Keratinocyte (primary cell): ENCODE results near the gene RABGEF1. TPM values are rescaled to one million over a fixed set of nuclear protein-coding genes. Genes with fewer than 3 reads are reported as not detected.
"Not testable (repeated sequence)": the region's sequence is repeated elsewhere in the genome, so short reads cannot be mapped to it uniquely, and the experiment has no call there.

Source experiments
- DNase-seq: peaks from one replicate; pipeline ENCODE4 v3.0.0-alpha.2; 2011; ENCODE audit warnings: low read depth, missing footprints, low spot score
- FAIRE-seq: peaks from 2 replicates; lab custom pipeline; 2011; peaks lifted over from hg19 to GRCh38; lab: Jason Lieb, UNC
- H2AFZ ChIP-seq: 2 replicates; pipeline ENCODE4 v1.6.0; 2012; ENCODE audit warnings: low read length, control low read depth, inconsistent platforms; ENCODE audit not compliant: control insufficient read depth
- H3K27ac ChIP-seq: 2 replicates; pipeline ENCODE4 v1.5.1; 2011; ENCODE audit warnings: low read length; ENCODE audit not compliant: control insufficient read depth, insufficient read depth
- H3K27me3 ChIP-seq: 3 replicates; pipeline ENCODE4 v1.6.0; 2011; ENCODE audit warnings: low read length; ENCODE audit not compliant: control insufficient read depth, insufficient read depth; ENCODE audit errors: extremely low read depth
- H3K36me3 ChIP-seq, 2 experiments: 2 replicates in 1 of 2; 3 replicates in 1 of 2; pipeline ENCODE4 v1.5.1; 2011; ENCODE audit warnings: low read length in 2 of 2, mild to moderate bottlenecking in 1 of 2; ENCODE audit not compliant: control insufficient read depth in 2 of 2, insufficient read depth in 2 of 2; ENCODE audit errors: extremely low read depth in 1 of 2
- H3K4me1 ChIP-seq: 3 replicates; pipeline ENCODE4 v1.5.1; 2011; ENCODE audit warnings: low read length; ENCODE audit not compliant: control insufficient read depth, insufficient read depth; ENCODE audit errors: extremely low read depth
- H3K4me2 ChIP-seq: 3 replicates; pipeline ENCODE4 v1.6.0; 2011; ENCODE audit warnings: low read depth, low read length; ENCODE audit not compliant: control insufficient read depth, insufficient read depth; ENCODE audit errors: extremely low read depth
- H3K4me3 ChIP-seq, 3 experiments: fragments of 200-600 bp in 1 of 3; sonication (generic) in 1 of 3; 2 replicates in 2 of 3; 3 replicates in 1 of 3; pipeline ENCODE4 v1.5.1; 2011 to 2016; ENCODE audit warnings: low read length in 3 of 3, mild to moderate bottlenecking in 3 of 3, control low read depth in 2 of 3, inconsistent platforms in 1 of 3, low read depth in 1 of 3, mixed read lengths in 1 of 3, mixed run types in 1 of 3, moderate library complexity in 1 of 3; ENCODE audit not compliant: control insufficient read depth in 2 of 3, insufficient read depth in 2 of 3; ENCODE audit errors: extremely low read depth in 1 of 3
- H3K79me2 ChIP-seq: 2 replicates; pipeline ENCODE4 v1.6.0; 2012; ENCODE audit warnings: low read length; ENCODE audit not compliant: control insufficient read depth, insufficient read depth
- H3K9ac ChIP-seq: 3 replicates; pipeline ENCODE4 v1.6.0; 2011; ENCODE audit warnings: low read length; ENCODE audit not compliant: control insufficient read depth, insufficient read depth; ENCODE audit errors: extremely low read depth
- H3K9me1 ChIP-seq: 3 replicates; pipeline ENCODE4 v1.6.0; 2011; ENCODE audit warnings: low read length; ENCODE audit not compliant: control insufficient read depth, insufficient read depth; ENCODE audit errors: extremely low read depth
- H3K9me3 ChIP-seq: 2 replicates; pipeline ENCODE4 v1.5.1; 2012; ENCODE audit warnings: low read depth, low read length; ENCODE audit not compliant: control insufficient read depth
- H4K20me1 ChIP-seq: 3 replicates; pipeline ENCODE4 v1.6.0; 2011; ENCODE audit warnings: low read length; ENCODE audit not compliant: control insufficient read depth, insufficient read depth; ENCODE audit errors: extremely low read depth
- EZH2 ChIP-seq: IDR thresholded peaks from one replicate; pipeline ENCODE4 v1.6.1; 2012; ENCODE audit warnings: inconsistent platforms, mild to moderate bottlenecking, low read length, moderate library complexity
- dilution Hi-C: fragments of 300-500 bp; cut with MboI; formaldehyde crosslinking; loops from one replicate; pipeline ENCODE4 v1.7.0; 2020; ENCODE audit warnings: low sequenced_read_pairs; ENCODE audit not compliant: extremely low pct_ligation_motif_present
- polyA plus RNA-seq, 5 experiments: library from polyadenylated mRNA; depleted of rRNA in 3 of 5; stranded (reverse) in 3 of 5; stranded (forward) in 1 of 5; unstranded in 1 of 5; fragments of >200 nt; gene quantifications; 1 replicate in 1 of 5; 2 replicates in 3 of 5; 3 replicates in 1 of 5; pipeline versions ENCODE4 v1.2.1 to v1.2.3, GENCODE V29; 2011 to 2012; ENCODE audit warnings: missing spikeins in 2 of 5, low read depth in 1 of 5, low replicate concordance in 1 of 5
- TF ChIP-seq, protein P1 (sequence below), 3 experiments: IDR thresholded peaks in 1 of 3; conservative IDR thresholded peaks in 1 of 3; optimal IDR thresholded peaks in 1 of 3; 2 replicates in 2 of 3; 3 replicates in 1 of 3; pipeline versions ENCODE3 to v1.5.1; 2011; ENCODE audit warnings: low read length in 3 of 3, mild to moderate bottlenecking in 3 of 3, moderate library complexity in 2 of 3, control low read depth in 1 of 3, inconsistent platforms in 1 of 3; ENCODE audit not compliant: insufficient read depth in 2 of 3; ENCODE audit errors: extremely low read depth in 1 of 3

RABGEF1 gene
- polyA plus RNA-seq, 1 donor (not counting 4 experiments of a cell fraction or from before 2014, with no cell fraction given): 58.2 TPM

DNA sequence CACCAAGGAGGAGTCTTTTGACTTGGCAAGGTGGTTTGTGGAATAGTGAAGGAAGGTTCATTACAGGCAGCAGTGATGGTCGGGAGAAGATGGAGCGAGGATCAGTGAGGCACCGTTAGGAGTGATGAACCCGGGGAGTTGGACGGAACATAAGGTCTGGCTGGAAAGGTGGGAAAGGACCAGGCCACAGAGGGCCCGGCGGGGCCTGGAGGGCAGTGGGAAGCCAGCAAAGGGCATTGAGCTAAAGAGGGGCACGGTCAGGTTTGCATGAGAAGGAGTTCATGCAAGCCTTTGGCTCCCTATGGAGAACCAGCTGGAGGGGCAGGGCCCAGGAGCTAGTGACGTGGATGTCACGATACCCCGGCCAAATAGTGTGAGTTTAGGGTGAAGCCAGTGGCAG, 46.2 kb upstream of the RABGEF1 start:
- Histone ChIP-seq H3K9me3 (no peaks in the 10 kb centered on the region), H3K4me1 (peaks cover 8% of the 10 kb centered on the region), H4K20me1 (peaks cover 6% of the 10 kb centered on the region), H3K4me3 (no peak overlapping the region), H3K27ac (no peak overlapping the region), H2AFZ (no peak overlapping the region), H3K79me2 (peaks cover 7% of the 10 kb centered on the region), H3K4me2 (no peak overlapping the region), H3K9me1 (no peaks in the 10 kb centered on the region), H3K27me3 (no peaks in the 10 kb centered on the region), H3K36me3 (peaks cover 9 to 17% of the 10 kb centered on the region in 2 experiments), H3K9ac (no peak overlapping the region)
- FAIRE-seq (no peak), DNase-seq (no peak)
- TF ChIP-seq, protein P1, sequence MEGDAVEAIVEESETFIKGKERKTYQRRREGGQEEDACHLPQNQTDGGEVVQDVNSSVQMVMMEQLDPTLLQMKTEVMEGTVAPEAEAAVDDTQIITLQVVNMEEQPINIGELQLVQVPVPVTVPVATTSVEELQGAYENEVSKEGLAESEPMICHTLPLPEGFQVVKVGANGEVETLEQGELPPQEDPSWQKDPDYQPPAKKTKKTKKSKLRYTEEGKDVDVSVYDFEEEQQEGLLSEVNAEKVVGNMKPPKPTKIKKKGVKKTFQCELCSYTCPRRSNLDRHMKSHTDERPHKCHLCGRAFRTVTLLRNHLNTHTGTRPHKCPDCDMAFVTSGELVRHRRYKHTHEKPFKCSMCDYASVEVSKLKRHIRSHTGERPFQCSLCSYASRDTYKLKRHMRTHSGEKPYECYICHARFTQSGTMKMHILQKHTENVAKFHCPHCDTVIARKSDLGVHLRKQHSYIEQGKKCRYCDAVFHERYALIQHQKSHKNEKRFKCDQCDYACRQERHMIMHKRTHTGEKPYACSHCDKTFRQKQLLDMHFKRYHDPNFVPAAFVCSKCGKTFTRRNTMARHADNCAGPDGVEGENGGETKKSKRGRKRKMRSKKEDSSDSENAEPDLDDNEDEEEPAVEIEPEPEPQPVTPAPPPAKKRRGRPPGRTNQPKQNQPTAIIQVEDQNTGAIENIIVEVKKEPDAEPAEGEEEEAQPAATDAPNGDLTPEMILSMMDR (optimal IDR thresholded peaks at IDR 0.05 in 1 of 3, IDR thresholded peaks at IDR 0.05 in 1 of 3, conservative IDR thresholded peaks at IDR 0.05 in 1 of 3; ENCODE audit: extremely low read depth in 1 of 3, insufficient read depth in 2 of 3, low read length in 3 of 3): no peak
- no peak for TF ChIP-seq EZH2
- dilution Hi-C loops: no loop called here

GRCh38 chr7:66695417-66695816, 45.1 kb upstream of the RABGEF1 start:
- H3K79me2 ChIP-seq, H3K27me3 ChIP-seq, dilution Hi-C loops, H2AFZ ChIP-seq, H3K9me3 ChIP-seq, H3K9me1 ChIP-seq, H3K9ac ChIP-seq, FAIRE-seq, H3K4me2 ChIP-seq, DNase-seq, H4K20me1 ChIP-seq, H3K4me1 ChIP-seq, H3K27ac ChIP-seq, H3K4me3 ChIP-seq: not testable (repeated sequence)
- H3K36me3 ChIP-seq: peaks cover 9 to 19% of the 10 kb centered on the region in 2 experiments

DNA sequence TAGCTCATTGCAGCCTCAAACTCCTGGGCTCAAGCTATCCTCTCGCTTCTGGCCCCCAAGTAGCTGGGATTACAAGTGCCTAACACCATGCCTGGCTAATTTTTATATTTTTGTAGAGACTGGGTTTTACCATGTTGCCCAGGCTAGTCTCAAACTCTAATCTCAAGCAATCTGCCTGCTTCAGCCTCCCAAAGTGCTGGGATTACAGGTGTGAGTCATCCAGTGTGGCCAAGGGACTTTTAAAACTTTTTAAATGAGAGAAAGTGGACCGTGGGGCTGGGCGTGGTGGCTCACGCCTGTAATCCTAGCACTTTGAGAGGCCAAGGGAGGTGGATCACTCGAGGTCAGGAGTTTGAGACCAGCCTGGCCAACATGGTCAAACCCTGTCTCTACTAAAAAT, 44.4 kb upstream of the RABGEF1 start:
- H3K27me3 ChIP-seq, FAIRE-seq, H3K79me2 ChIP-seq, H3K4me3 ChIP-seq, dilution Hi-C loops, H3K9me3 ChIP-seq, H3K9ac ChIP-seq, H4K20me1 ChIP-seq, H3K4me2 ChIP-seq, H3K27ac ChIP-seq, DNase-seq, H3K9me1 ChIP-seq, H3K4me1 ChIP-seq, H2AFZ ChIP-seq: not testable (repeated sequence)
- H3K36me3 ChIP-seq: peaks cover 9 to 19% of the 10 kb centered on the region in 2 experiments
